Measurements from ENCODE around the gene GALNT2. TPM values are rescaled to one million over a fixed set of nuclear protein-coding genes. Genes with fewer than 3 reads are reported as not detected.

The GALNT2 gene
- total RNA-seq = 45.0 and 49.4 TPM in 2 replicates

DNA sequence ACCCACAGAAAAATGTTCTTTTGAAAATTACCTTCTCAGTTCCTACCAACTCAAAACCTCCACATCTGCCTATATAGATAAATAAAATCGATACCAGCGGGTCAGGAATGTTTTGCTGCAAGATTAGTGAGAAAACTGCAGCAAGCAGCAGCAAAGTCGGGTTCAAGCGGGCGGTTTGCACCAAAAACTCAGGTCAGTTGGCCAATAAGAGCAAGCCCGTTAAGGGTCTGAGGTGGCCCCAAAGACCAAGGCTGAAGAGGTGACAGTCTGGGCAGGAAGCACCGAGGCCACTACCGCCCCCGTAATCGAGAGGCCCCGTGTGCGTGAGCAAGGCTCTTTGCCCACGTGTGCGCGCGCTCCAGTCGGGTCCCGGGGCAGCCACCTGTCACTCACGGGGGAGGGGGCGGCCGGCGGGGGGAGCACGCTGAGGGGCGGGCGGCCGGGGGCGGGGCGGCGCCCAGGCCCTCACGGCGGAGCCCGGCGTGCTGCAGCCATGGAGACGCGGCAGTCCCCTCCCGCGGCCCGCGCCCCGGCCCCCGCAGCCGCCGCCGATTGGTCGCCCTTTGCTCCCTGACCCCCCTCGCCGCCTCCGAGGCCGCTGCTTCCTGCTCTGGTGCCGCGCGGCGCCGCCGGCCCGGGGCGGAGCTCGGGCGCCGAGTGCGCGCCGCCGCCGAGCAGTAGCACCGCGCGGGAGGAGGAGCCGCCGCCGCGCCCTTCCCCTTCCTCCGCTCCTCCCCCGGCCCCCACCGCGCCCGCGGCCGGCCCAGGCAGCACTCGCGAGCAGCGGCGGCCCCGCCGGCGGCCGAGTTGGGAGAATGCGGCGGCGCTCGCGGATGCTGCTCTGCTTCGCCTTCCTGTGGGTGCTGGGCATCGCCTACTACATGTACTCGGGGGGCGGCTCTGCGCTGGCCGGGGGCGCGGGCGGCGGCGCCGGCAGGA is at the start of gene GALNT2:
TSS of gene GALNT2 (plus strand) at position 773 of the 939 bp plus-strand sequence. CDS start at position 816, 43 bp downstream.

Measured in dermis lymphatic vessel endothelial cell (primary cell).